ENCODE results near the gene TMEM40. TPM values are rescaled to one million over a fixed set of nuclear protein-coding genes. Genes with fewer than 3 reads are reported as not detected.

Gene TMEM40
- total RNA-seq, 1 experiment from 2014 or later, result 30.5 TPM

- Histone ChIP-seq H3K4me1 (replicated peaks; ENCODE audit: insufficient read depth) (peaks cover 51% of the 10 kb centered on the region), H3K79me2 (ENCODE audit: low read depth) (peaks cover 20% of the 10 kb centered on the region; the same call in 1 of the 2 replicates), H3K27ac (peak overlapping the region; percentile 91), H2AFZ (peak overlapping the region; percentile 59; the same call in 1 of the 2 replicates), H3K9me3 (ENCODE audit: insufficient read depth, low read depth) (no peaks in the 10 kb centered on the region), H3K36me3 (ENCODE audit: low read depth) (no peaks in the 10 kb centered on the region), H3F3A (ENCODE audit: insufficient read depth, low read depth) (peaks cover 53% of the 10 kb centered on the region), H3K4me2 (peak overlapping the region; percentile 78), H3K9me2 (ENCODE audit: insufficient read depth) (no peaks in the 10 kb centered on the region), H3K27me3 (ENCODE audit: insufficient read depth, low read depth) (no peaks in the 10 kb centered on the region), H3K4me3 (peak overlapping the region; percentile 18; the same call in 1 of the 2 replicates), H4K20me1 (ENCODE audit: insufficient read depth) (no peaks in the 10 kb centered on the region)
- intact Hi-C loops (cut with micrococcal nuclease; ENCODE audit: unreplicated experiment), result loop anchor here (1.0 to 10.0 kb wide), 4 partner anchors 9 to 565 kb away; no protein-coding TSS in a partner anchor
- POLR2A ChIA-PET (ENCODE audit: unreplicated experiment), result interaction anchor here (0.7 kb wide), 1 partner anchor 16 kb away, joined by 3 read pairs; no protein-coding TSS in a partner anchor
- BruUV-seq (replicated peaks), result TSS peak; percentile 72
- DNase-seq, result peak; percentile 39 to 63
- CTCF ChIA-PET, result interaction anchor here (0.7 to 1.6 kb wide), 2 partner anchors 8 to 18 kb away, joined by 3 read pairs; no protein-coding TSS in a partner anchor
- TF ChIP-seq EZH2 (IDR thresholded peaks at IDR 0.05; ENCODE audit: low read depth) (no peak), CTCF (conservative IDR thresholded peaks at IDR 0.05) (no peak)
These were observed 870 bp upstream of the TMEM40 start for GRCh38 chr3:12759693-12760565.

- Histone ChIP-seq H3K27ac (peak overlapping the region; percentile 91), H4K20me1 (ENCODE audit: insufficient read depth) (no peaks in the 10 kb centered on the region), H3K4me3 (peak overlapping the region; percentile 42; the same call in 1 of the 2 replicates), H3K4me1 (replicated peaks; ENCODE audit: insufficient read depth) (peaks cover 62% of the 10 kb centered on the region), H3K79me2 (ENCODE audit: low read depth) (peaks cover 22% of the 10 kb centered on the region; the same call in 1 of the 2 replicates), H3F3A (ENCODE audit: insufficient read depth, low read depth) (peaks cover 57% of the 10 kb centered on the region), H3K9me2 (ENCODE audit: insufficient read depth) (no peaks in the 10 kb centered on the region), H3K36me3 (ENCODE audit: low read depth) (no peaks in the 10 kb centered on the region), H2AFZ (peak overlapping the region; percentile 53), H3K4me2 (peak overlapping the region; percentile 78), H3K9me3 (ENCODE audit: insufficient read depth, low read depth) (no peaks in the 10 kb centered on the region), H3K27me3 (ENCODE audit: insufficient read depth, low read depth) (no peaks in the 10 kb centered on the region)
- no TSS peak for BruUV-seq (replicated peaks)
- CTCF ChIA-PET, result no interaction called here
- DNase-seq, result peak; percentile 44 to 47
- intact Hi-C loops (cut with micrococcal nuclease; ENCODE audit: unreplicated experiment), result loop anchor here (2.0 to 10.0 kb wide), 3 partner anchors 37 to 563 kb away; no protein-coding TSS in a partner anchor
- POLR2A ChIA-PET (ENCODE audit: unreplicated experiment), result interaction anchor here (0.6 to 0.7 kb wide), 3 partner anchors 73 to 546 kb away, joined by 3 to 4 read pairs (median 3); no protein-coding TSS in a partner anchor
- TF ChIP-seq CTCF (conservative IDR thresholded peaks at IDR 0.05) (no peak), EZH2 (IDR thresholded peaks at IDR 0.05; ENCODE audit: low read depth) (no peak)
These were observed 856 bp downstream of the TMEM40 start for GRCh38 chr3:12758025-12758781.

GRCh38 chr3:12756635-12757034 lies 2.4 kb downstream of the TMEM40 start:
- DNase-seq, result no peak
- H3K4me2 ChIP-seq, result no peak overlapping the region; the same call in 1 of the 2 replicates
- H3K36me3 ChIP-seq (ENCODE audit: low read depth), result no peaks in the 10 kb centered on the region
- H4K20me1 ChIP-seq (ENCODE audit: insufficient read depth), result no peaks in the 10 kb centered on the region
- peaks cover 22% of the 10 kb centered on the region; the same call in 1 of the 2 replicates for H3K79me2 ChIP-seq (ENCODE audit: low read depth)
- no peak overlapping the region for H3K27ac ChIP-seq
- no peak for TF ChIP-seq EZH2 (IDR thresholded peaks at IDR 0.05; ENCODE audit: low read depth)
- no peak for TF ChIP-seq CTCF (conservative IDR thresholded peaks at IDR 0.05)
- H3K9me3 ChIP-seq (ENCODE audit: insufficient read depth, low read depth), result no peaks in the 10 kb centered on the region
- H3K27me3 ChIP-seq (ENCODE audit: insufficient read depth, low read depth), result no peaks in the 10 kb centered on the region
- intact Hi-C loops (cut with micrococcal nuclease; ENCODE audit: unreplicated experiment), result loop anchor here (10.0 kb wide), 2 partner anchors 238 to 562 kb away; no protein-coding TSS in a partner anchor
- H3F3A ChIP-seq (ENCODE audit: insufficient read depth, low read depth), result peaks cover 54% of the 10 kb centered on the region
- no peak overlapping the region for H3K4me3 ChIP-seq
- peaks cover 74% of the 10 kb centered on the region for H3K4me1 ChIP-seq (replicated peaks; ENCODE audit: insufficient read depth)
- H3K9me2 ChIP-seq (ENCODE audit: insufficient read depth), result no peaks in the 10 kb centered on the region
- no peak overlapping the region for H2AFZ ChIP-seq
- no TSS peak for BruUV-seq (replicated peaks)
- POLR2A ChIA-PET (ENCODE audit: unreplicated experiment), result no interaction called here
- CTCF ChIA-PET, result interaction anchor here (0.7 kb wide), 1 partner anchor 75 kb away, joined by 4 read pairs; no protein-coding TSS in a partner anchor
